Suppressor macrophage treated with lipopolysaccharide for 1 hour (primary cell): ENCODE results near the gene LILRA5.
A peak's percentile ranks its signal among the peaks of the same experiment; 100 is the strongest.

Source experiments
- DNase-seq, 3 donors: peaks; one replicate each; pipeline ENCODE4 v3.0.0-alpha.2; 2020 to 2022

LILRA5 gene

GRCh38 chr19:54272181-54272580 lies 40.8 kb downstream of the LILRA5 start:
- DNase-seq, result peak; percentile 71 to 86 (median 76)

- peak; percentile 91 to 95 (median 93) for DNase-seq
These were observed 41.4 kb downstream of the LILRA5 start for GRCh38 chr19:54271587-54271986.

GRCh38 chr19:54271106-54271505 lies 41.9 kb downstream of the LILRA5 start:
- DNase-seq, result peak; percentile 94 to 97 (median 95)

- peak in 1 of 3 donors; percentile 47 for DNase-seq
These were observed 44.0 kb downstream of the LILRA5 start for GRCh38 chr19:54268936-54269335.

DNA sequence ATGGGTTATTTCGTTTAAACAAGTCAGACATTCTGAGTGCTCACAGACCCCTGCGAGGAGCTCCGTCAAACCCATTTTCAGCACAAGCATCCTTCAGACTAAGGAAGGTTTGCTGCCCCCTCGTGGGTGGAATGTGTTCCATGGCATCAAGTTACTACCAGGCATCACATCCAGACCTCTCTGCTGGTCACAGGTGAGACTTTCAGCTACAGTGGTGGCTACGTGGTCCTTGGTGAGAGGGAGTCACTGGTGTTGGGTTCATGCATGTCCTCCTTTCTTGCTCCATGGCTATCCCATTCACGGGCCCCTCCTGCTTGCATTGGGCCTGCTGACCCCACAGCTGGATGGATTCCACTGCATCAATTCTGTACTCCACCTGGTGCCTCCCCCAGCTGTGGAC lies 46.8 kb downstream of the LILRA5 start:
- peak; percentile 83 to 91 (median 87) for DNase-seq

GRCh38 chr19:54262470-54262869 lies 50.5 kb downstream of the LILRA5 start:
- DNase-seq, result no peak

DNA sequence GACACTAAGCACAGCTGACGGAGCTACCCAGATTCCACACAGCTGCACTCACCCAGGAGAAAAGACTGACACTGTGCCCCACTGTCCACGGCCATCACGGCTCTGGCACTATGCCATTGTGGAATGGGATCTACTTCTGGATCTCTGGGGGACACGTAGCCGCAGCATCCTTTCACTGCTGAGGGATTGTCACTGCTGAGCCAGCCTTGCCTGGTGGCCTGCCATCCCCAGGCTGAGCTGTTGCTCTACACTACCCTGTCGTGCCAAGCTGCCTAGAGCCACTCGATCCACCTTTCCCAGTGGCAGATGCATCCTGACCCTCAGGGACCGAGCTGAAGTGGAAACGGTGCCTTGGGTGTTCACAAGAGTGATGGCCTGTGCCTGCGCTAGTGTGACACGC lies 50.9 kb downstream of the LILRA5 start:
- no peak for DNase-seq

GRCh38 chr19:54257116-54257480 lies 55.9 kb downstream of the LILRA5 start, which contains the start of gene LILRB5:
LILRB5 (minus strand) TSS chr19:54257273; CDS start chr19:54257193, 80 bp downstream.
- DNase-seq, result peak in 2 of 3 donors; percentile 49 to 50
